ENCODE data around the gene COMMD1. TPM values are rescaled to one million over a fixed set of nuclear protein-coding genes. Genes with fewer than 3 reads are reported as not detected.

Gene COMMD1
- polyA plus RNA-seq, 1 of the 3 experiments (the other 2 are of a cell fraction): 32.5 TPM

DNA sequence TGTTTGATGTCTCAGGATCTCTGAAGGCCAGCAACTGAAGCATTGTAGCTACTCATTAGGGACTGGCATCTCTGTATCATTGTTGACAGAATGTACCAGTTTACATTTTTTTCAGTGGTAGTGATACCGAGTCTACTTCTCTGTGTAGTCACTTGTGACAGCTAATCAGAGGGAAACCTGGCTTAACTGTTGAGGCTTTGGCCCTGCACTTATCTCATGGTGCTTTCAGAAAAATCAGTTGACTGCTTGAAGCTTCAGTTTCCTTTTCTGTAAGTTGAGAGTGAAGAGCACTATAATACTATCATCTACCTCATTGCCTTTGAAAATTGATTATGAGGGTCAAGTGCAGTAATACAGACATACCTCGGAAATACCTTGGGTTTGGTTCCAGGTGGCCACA lies 90.0 kb downstream of the COMMD1 start:
- TF ChIP-seq EP300 (IDR thresholded peaks at IDR 0.05; ENCODE audit: borderline replicate concordance in 1 of 2, low read depth in 1 of 2, low read length in 1 of 2) (no peak), POLR2AphosphoS5 (IDR thresholded peaks at IDR 0.05; ENCODE audit: low read depth, low read length) (no peak), FOSL2 (IDR thresholded peaks at IDR 0.05; ENCODE audit: borderline replicate concordance, low read depth) (no peak), SIN3A (IDR thresholded peaks at IDR 0.05; ENCODE audit: borderline replicate concordance, low read depth, low read length) (no peak), RAD21 (IDR thresholded peaks at IDR 0.05; ENCODE audit: low read length) (no peak), RCOR1 (IDR thresholded peaks at IDR 0.05; ENCODE audit: low read length) (no peak), RFX5 (IDR thresholded peaks at IDR 0.05; ENCODE audit: low read length) (no peak), TEAD4 (IDR thresholded peaks at IDR 0.05; ENCODE audit: borderline replicate concordance, insufficient read depth) (no peak)
- TF ChIP-seq, protein P1, sequence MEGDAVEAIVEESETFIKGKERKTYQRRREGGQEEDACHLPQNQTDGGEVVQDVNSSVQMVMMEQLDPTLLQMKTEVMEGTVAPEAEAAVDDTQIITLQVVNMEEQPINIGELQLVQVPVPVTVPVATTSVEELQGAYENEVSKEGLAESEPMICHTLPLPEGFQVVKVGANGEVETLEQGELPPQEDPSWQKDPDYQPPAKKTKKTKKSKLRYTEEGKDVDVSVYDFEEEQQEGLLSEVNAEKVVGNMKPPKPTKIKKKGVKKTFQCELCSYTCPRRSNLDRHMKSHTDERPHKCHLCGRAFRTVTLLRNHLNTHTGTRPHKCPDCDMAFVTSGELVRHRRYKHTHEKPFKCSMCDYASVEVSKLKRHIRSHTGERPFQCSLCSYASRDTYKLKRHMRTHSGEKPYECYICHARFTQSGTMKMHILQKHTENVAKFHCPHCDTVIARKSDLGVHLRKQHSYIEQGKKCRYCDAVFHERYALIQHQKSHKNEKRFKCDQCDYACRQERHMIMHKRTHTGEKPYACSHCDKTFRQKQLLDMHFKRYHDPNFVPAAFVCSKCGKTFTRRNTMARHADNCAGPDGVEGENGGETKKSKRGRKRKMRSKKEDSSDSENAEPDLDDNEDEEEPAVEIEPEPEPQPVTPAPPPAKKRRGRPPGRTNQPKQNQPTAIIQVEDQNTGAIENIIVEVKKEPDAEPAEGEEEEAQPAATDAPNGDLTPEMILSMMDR (IDR thresholded peaks at IDR 0.05): no peak
- TF ChIP-seq, protein P2, sequence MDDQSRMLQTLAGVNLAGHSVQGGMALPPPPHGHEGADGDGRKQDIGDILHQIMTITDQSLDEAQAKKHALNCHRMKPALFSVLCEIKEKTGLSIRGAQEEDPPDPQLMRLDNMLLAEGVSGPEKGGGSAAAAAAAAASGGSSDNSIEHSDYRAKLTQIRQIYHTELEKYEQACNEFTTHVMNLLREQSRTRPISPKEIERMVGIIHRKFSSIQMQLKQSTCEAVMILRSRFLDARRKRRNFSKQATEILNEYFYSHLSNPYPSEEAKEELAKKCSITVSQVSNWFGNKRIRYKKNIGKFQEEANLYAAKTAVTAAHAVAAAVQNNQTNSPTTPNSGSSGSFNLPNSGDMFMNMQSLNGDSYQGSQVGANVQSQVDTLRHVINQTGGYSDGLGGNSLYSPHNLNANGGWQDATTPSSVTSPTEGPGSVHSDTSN (IDR thresholded peaks at IDR 0.05): no peak
- TF ChIP-seq, protein P3, sequence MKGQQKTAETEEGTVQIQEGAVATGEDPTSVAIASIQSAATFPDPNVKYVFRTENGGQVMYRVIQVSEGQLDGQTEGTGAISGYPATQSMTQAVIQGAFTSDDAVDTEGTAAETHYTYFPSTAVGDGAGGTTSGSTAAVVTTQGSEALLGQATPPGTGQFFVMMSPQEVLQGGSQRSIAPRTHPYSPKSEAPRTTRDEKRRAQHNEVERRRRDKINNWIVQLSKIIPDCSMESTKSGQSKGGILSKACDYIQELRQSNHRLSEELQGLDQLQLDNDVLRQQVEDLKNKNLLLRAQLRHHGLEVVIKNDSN (IDR thresholded peaks at IDR 0.05; ENCODE audit: borderline replicate concordance, low read depth): no peak
- TF ChIP-seq, protein P4, sequence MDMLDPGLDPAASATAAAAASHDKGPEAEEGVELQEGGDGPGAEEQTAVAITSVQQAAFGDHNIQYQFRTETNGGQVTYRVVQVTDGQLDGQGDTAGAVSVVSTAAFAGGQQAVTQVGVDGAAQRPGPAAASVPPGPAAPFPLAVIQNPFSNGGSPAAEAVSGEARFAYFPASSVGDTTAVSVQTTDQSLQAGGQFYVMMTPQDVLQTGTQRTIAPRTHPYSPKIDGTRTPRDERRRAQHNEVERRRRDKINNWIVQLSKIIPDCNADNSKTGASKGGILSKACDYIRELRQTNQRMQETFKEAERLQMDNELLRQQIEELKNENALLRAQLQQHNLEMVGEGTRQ (IDR thresholded peaks at IDR 0.05; ENCODE audit: borderline replicate concordance, low read depth, low read length): no peak
- TF ChIP-seq, protein P5, sequence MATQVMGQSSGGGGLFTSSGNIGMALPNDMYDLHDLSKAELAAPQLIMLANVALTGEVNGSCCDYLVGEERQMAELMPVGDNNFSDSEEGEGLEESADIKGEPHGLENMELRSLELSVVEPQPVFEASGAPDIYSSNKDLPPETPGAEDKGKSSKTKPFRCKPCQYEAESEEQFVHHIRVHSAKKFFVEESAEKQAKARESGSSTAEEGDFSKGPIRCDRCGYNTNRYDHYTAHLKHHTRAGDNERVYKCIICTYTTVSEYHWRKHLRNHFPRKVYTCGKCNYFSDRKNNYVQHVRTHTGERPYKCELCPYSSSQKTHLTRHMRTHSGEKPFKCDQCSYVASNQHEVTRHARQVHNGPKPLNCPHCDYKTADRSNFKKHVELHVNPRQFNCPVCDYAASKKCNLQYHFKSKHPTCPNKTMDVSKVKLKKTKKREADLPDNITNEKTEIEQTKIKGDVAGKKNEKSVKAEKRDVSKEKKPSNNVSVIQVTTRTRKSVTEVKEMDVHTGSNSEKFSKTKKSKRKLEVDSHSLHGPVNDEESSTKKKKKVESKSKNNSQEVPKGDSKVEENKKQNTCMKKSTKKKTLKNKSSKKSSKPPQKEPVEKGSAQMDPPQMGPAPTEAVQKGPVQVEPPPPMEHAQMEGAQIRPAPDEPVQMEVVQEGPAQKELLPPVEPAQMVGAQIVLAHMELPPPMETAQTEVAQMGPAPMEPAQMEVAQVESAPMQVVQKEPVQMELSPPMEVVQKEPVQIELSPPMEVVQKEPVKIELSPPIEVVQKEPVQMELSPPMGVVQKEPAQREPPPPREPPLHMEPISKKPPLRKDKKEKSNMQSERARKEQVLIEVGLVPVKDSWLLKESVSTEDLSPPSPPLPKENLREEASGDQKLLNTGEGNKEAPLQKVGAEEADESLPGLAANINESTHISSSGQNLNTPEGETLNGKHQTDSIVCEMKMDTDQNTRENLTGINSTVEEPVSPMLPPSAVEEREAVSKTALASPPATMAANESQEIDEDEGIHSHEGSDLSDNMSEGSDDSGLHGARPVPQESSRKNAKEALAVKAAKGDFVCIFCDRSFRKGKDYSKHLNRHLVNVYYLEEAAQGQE (IDR thresholded peaks at IDR 0.05; ENCODE audit: low read depth, low read length): no peak
- Histone ChIP-seq H3K27me3 (ENCODE audit: insufficient read depth) (no peaks in the 10 kb centered on the region), H3K9me2 (no peaks in the 10 kb centered on the region), H3K4me2 (no peak overlapping the region), H3K4me3 (ENCODE audit: low read depth in 2 of 2, low read length in 1 of 2) (no peak overlapping the region), H3F3A (replicated peaks; ENCODE audit: insufficient read depth) (no peaks in the 10 kb centered on the region), H2AFZ (ENCODE audit: low read depth) (no peak overlapping the region), H3K4me1 (ENCODE audit: control insufficient read depth in 1 of 2, insufficient read depth in 2 of 2, low read depth in 1 of 2, low read length in 1 of 2) (peaks cover 0 to 2% of the 10 kb centered on the region in 2 experiments; a peak in 1 of 4 replicates), H4K20me1 (ENCODE audit: insufficient read depth) (no peaks in the 10 kb centered on the region), H3K79me2 (ENCODE audit: insufficient read depth) (no peaks in the 10 kb centered on the region), H3K27ac (ENCODE audit: low read depth in 2 of 2, low read length in 1 of 2) (no peak overlapping the region), H3K9ac (no peak overlapping the region), H3K36me3 (replicated peaks in 1 of 2; ENCODE audit: control insufficient read depth in 1 of 2, insufficient read depth in 2 of 2, low read length in 1 of 2) (no peaks in the 10 kb centered on the region), H3K9me3 (no peaks in the 10 kb centered on the region)
- POLR2A ChIA-PET: no interaction called here
- no peak for DNase-seq
- whole genome bisulfite sequencing (ENCODE audit: low lambda C conversion rate): 79% methylated on average over 2 of the region's 2 CpGs
- CTCF ChIA-PET: interaction anchor here (1.4 to 4.6 kb wide), 3 partner anchors 77 to 461 kb away, joined by 3 to 143 read pairs (median 9); no protein-coding TSS in a partner anchor
